Measurements from ENCODE around the gene DLK2. TPM values are rescaled to one million over a fixed set of nuclear protein-coding genes. Genes with fewer than 3 reads are reported as not detected.
A peak's percentile ranks its signal among the peaks of the same experiment; 100 is the strongest.
"Not testable (repeated sequence)": the region's sequence is repeated elsewhere in the genome, so short reads cannot be mapped to it uniquely, and the experiment has no call there.

DLK2 gene
- total RNA-seq, 1 experiment from 2014 or later = 0.81 TPM

GRCh38 chr6:43427406-43428111 lies 27.8 kb downstream of the DLK2 start, which contains the start of gene ABCC10 (continued):
- TF ChIP-seq CREM (CRISPR knock-in tag; IDR thresholded peaks at IDR 0.05) (0 out of 2 replicates have a peak, but pooled peaks have one; percentile 0), FOXP4 (CRISPR knock-in tag; IDR thresholded peaks at IDR 0.05) (peak; percentile 56; the same call in 1 of the 2 replicates)

- ATAC-seq (peak; percentile 57), DNase-seq (ENCODE audit: low spot score) (no peak)
- CTCF ChIA-PET = interaction anchor here (0.6 to 1.3 kb wide), 10 partner anchors 13 to 198 kb away, joined by 3 to 6 read pairs (median 3); partner anchors contain the start of genes DLK2 and DNPH1
- Mint-ChIP-seq H3K9me3 (peaks cover 3% of the 10 kb centered on the region), H3K36me3 (peaks cover 8% of the 10 kb centered on the region), H3K4me1 (peaks cover 15% of the 10 kb centered on the region), H3K4me3 (peak overlapping the region; percentile 90), H3K27me3 (ENCODE audit: low read depth) (peaks cover 17% of the 10 kb centered on the region), H3K27ac (peak overlapping the region; percentile 96)
- POLR2A ChIA-PET = no interaction called here
- TF ChIP-seq ZBTB21 (CRISPR knock-in tag; IDR thresholded peaks at IDR 0.05; ENCODE audit: borderline replicate concordance) (peak; percentile 95; the same call in 1 of the 2 replicates), MAX (CRISPR knock-in tag; IDR thresholded peaks at IDR 0.05) (no peak), ZNF138 (CRISPR knock-in tag; conservative IDR thresholded peaks at IDR 0.05) (no peak), ZNF532 (CRISPR knock-in tag; IDR thresholded peaks at IDR 0.05; ENCODE audit: borderline replicate concordance) (no peak), SMAD4 (CRISPR knock-in tag; IDR thresholded peaks at IDR 0.05) (no peak), ZNF263 (CRISPR knock-in tag; IDR thresholded peaks at IDR 0.05; ENCODE audit: low read depth) (no peak), CREM (CRISPR knock-in tag; IDR thresholded peaks at IDR 0.05) (peak; percentile 72; the same call in 1 of the 2 replicates), ZNF232 (CRISPR knock-in tag; IDR thresholded peaks at IDR 0.05) (no peak), ZNF671 (CRISPR knock-in tag; IDR thresholded peaks at IDR 0.05) (no peak), STAT6 (CRISPR knock-in tag; conservative IDR thresholded peaks at IDR 0.05; ENCODE audit: low read depth) (no peak), ZNF219 (CRISPR knock-in tag; IDR thresholded peaks at IDR 0.05; ENCODE audit: borderline replicate concordance) (no peak), SOX15 (CRISPR knock-in tag; IDR thresholded peaks at IDR 0.05) (no peak), FOXP4 (CRISPR knock-in tag; IDR thresholded peaks at IDR 0.05) (no peak; the same call in 1 of the 2 replicates), HMGA2 (CRISPR knock-in tag; IDR thresholded peaks at IDR 0.05) (no peak), SMAD3 (CRISPR knock-in tag; IDR thresholded peaks at IDR 0.05; ENCODE audit: borderline replicate concordance) (no peak)
Observed at GRCh38 chr6:43426928-43427405, 28.4 kb downstream of the DLK2 start.

- Mint-ChIP-seq H3K4me1 (peaks cover 15% of the 10 kb centered on the region), H3K27me3 (ENCODE audit: low read depth) (peaks cover 25% of the 10 kb centered on the region)
- H3K9me3 Mint-ChIP-seq; H3K36me3 Mint-ChIP-seq; POLR2A ChIA-PET; H3K27ac Mint-ChIP-seq; ATAC-seq; DNase-seq (ENCODE audit: low spot score); H3K4me3 Mint-ChIP-seq; CTCF ChIA-PET: not testable (repeated sequence)
Observed at GRCh38 chr6:43425083-43425482, 30.3 kb downstream of the DLK2 start.

All from WTC11 (cell line).